B cell (primary cell): ENCODE results near the gene PRPSAP1. TPM values are rescaled to one million over a fixed set of nuclear protein-coding genes. Genes with fewer than 3 reads are reported as not detected.

Source experiments
- ATAC-seq: fragments of 200-7000 bp; cut with Tn5 transposase; one replicate; pipeline ENCODE4 v1.10.0; 2021; ENCODE audit warnings: low read depth, mild to moderate bottlenecking, moderate number of reproducible peaks, moderate library complexity
- CTCF ChIA-PET: fragments of 350-600 bp; sonication (Branson Sonifier 250); formaldehyde crosslinking; loops from one replicate; lab custom pipeline; 2021; ENCODE audit warnings: antibody characterized with exemption, inconsistent platforms; lab: Charles Lee
- POLR2A ChIA-PET: fragments of 350-600 bp; sonication (Branson Sonifier 250); formaldehyde crosslinking; loops from one replicate; lab custom pipeline; 2021; ENCODE audit warnings: antibody characterized with exemption; lab: Charles Lee
- DNase-seq: peaks from one replicate; pipeline ENCODE4 v3.0.0; 2013
- H2AFZ ChIP-seq: 2 replicates; pipeline ENCODE4 v1.6.1; 2012; ENCODE audit warnings: mild to moderate bottlenecking, low read depth, low read length; ENCODE audit not compliant: insufficient read depth, poor library complexity, severe bottlenecking
- H3K27ac ChIP-seq, 2 donors: 1 replicate in 1 of 2; 2 replicates in 1 of 2; pipeline ENCODE4 v1.5.1; 2012 to 2013; ENCODE audit warnings: low read length in 2 of 2, mild to moderate bottlenecking in 2 of 2, moderate library complexity in 1 of 2
- H3K27me3 ChIP-seq, 4 experiments: fragments of 200-600 bp in 1 of 4; sonication (generic) in 1 of 4; replicated peaks in 1 of 4; 1 replicate in 2 of 4; 2 replicates in 2 of 4; pipeline versions ENCODE4 v1.6.1 to v1.7.0; 2013 to 2016; ENCODE audit warnings: low read length in 3 of 4, mild to moderate bottlenecking in 2 of 4, mixed read lengths in 1 of 4, moderate library complexity in 1 of 4; ENCODE audit not compliant: insufficient read depth in 4 of 4, control insufficient read depth in 3 of 4; ENCODE audit errors: control extremely low read depth in 1 of 4
- H3K36me3 ChIP-seq, 2 experiments: replicated peaks in 1 of 2; 1 replicate in 1 of 2; 2 replicates in 1 of 2; pipeline versions ENCODE4 v1.6.1 to v1.7.1; 2013; ENCODE audit warnings: low read length in 1 of 2; ENCODE audit not compliant: insufficient read depth in 2 of 2, control insufficient read depth in 1 of 2; ENCODE audit errors: control extremely low read depth in 1 of 2, extremely low read depth in 1 of 2
- H3K4me1 ChIP-seq, 2 donors: fragments of 200-600 bp in 1 of 2; sonication (generic) in 1 of 2; 1 replicate in 1 of 2; 2 replicates in 1 of 2; pipeline versions ENCODE4 v1.5.1 to v1.6.1; 2013 to 2017; ENCODE audit warnings: low read length in 2 of 2; ENCODE audit not compliant: control insufficient read depth in 2 of 2, insufficient read depth in 2 of 2
- H3K4me2 ChIP-seq: replicated peaks from 2 replicates; pipeline ENCODE3; 2012; ENCODE audit warnings: mild to moderate bottlenecking, low read depth, low read length; ENCODE audit not compliant: poor library complexity, severe bottlenecking
- H3K4me3 ChIP-seq, 5 experiments: fragments of 200-600 bp in 1 of 5; sonication (generic) in 1 of 5; 1 replicate in 3 of 5; 2 replicates in 2 of 5; pipeline versions ENCODE4 v1.5.1 to v1.7.0; 2011 to 2016; ENCODE audit warnings: low read length in 4 of 5, mild to moderate bottlenecking in 4 of 5, low read depth in 2 of 5, control low read depth in 1 of 5, moderate library complexity in 1 of 5; ENCODE audit not compliant: insufficient read depth in 1 of 5; ENCODE audit errors: control extremely low read depth in 1 of 5, extremely low read depth in 1 of 5
- H3K79me2 ChIP-seq: fragments of 200-600 bp; sonication (generic); one replicate; pipeline ENCODE4 v1.6.0; 2016; ENCODE audit warnings: low read length; ENCODE audit not compliant: control insufficient read depth, insufficient read depth
- H3K9ac ChIP-seq: fragments of 200-600 bp; sonication (generic); 2 replicates; pipeline ENCODE4 v1.6.1; 2017; ENCODE audit warnings: mild to moderate bottlenecking, low read length, moderate library complexity
- H3K9me3 ChIP-seq, 3 donors: one replicate each; pipeline versions ENCODE4 v1.6.1 to v1.7.1; 2013; ENCODE audit warnings: low read length in 2 of 3; ENCODE audit not compliant: control insufficient read depth in 2 of 3, insufficient read depth in 1 of 3; ENCODE audit errors: control extremely low read depth in 1 of 3
- H4K20me1 ChIP-seq: 2 replicates; pipeline ENCODE4 v1.6.0; 2012; ENCODE audit warnings: mild to moderate bottlenecking, low read length; ENCODE audit not compliant: insufficient read depth, control insufficient read depth, poor library complexity, severe bottlenecking
- H3K27ac Mint-ChIP-seq: one replicate; pipeline ENCODE4 v1.8.0; 2021; ENCODE audit warnings: mixed read lengths
- H3K27me3 Mint-ChIP-seq: one replicate; pipeline ENCODE4 v1.8.0; 2021; ENCODE audit warnings: mixed read lengths
- H3K4me1 Mint-ChIP-seq: one replicate; pipeline ENCODE4 v1.8.0; 2021; ENCODE audit warnings: mixed read lengths
- H3K4me3 Mint-ChIP-seq: one replicate; pipeline ENCODE4 v1.8.0; 2021; ENCODE audit warnings: mixed read lengths
- H3K9me3 Mint-ChIP-seq: one replicate; pipeline ENCODE4 v1.8.0; 2022; ENCODE audit warnings: mixed read lengths; ENCODE audit not compliant: insufficient read depth
- EZH2 ChIP-seq: IDR thresholded peaks from 2 replicates; pipeline ENCODE4 v1.6.1; 2012; ENCODE audit warnings: borderline replicate concordance, low read depth, mild to moderate bottlenecking, moderate library complexity, low read length; ENCODE audit not compliant: insufficient read depth, poor library complexity, severe bottlenecking
- WGBS: methylation state at CpG from one replicate; pipeline ENCODE4 v1.1.5; 2013; ENCODE audit warnings: missing lambda C conversion rate; ENCODE audit not compliant: insufficient coverage; 5-methylcytosine and 5-hydroxymethylcytosine counted together
- intact Hi-C: fragments of 100-400 bp; cut with micrococcal nuclease; formaldehyde crosslinking; loops from one replicate; pipeline ENCODE4 v1.10.0; 2022
- polyA plus RNA-seq: library from polyadenylated mRNA; depleted of rRNA; stranded (reverse); fragments of >200 nt; gene quantifications from 2 replicates; pipeline ENCODE4 v1.2.3, GENCODE V29; 2012
- total RNA-seq, 2 donors: library from RNA; stranded (reverse); fragments of 120-200 nt in 1 of 2; gene quantifications; 1 replicate in 1 of 2; 2 replicates in 1 of 2; pipeline versions ENCODE4 v1.2.3 to v1.2.4, GENCODE V29; 2013 to 2022
- TF ChIP-seq, protein P1 (sequence below): fragments of 200-600 bp; IDR thresholded peaks from one replicate; pipeline ENCODE4 v1.8.0; 2022; ENCODE audit warnings: antibody characterized with exemption, mild to moderate bottlenecking

Gene PRPSAP1
- total and polyA plus RNA-seq, 2 donors (not counting 1 experiment from before 2014, with no cell fraction given): 45.5 to 61.4 TPM

- no peaks in the 10 kb centered on the region for H3K79me2 ChIP-seq
- DNase-seq: no peak
Observed at GRCh38 chr17:76279742-76280287, 73.9 kb downstream of the PRPSAP1 start.

More at GRCh38 chr17:76279742-76280287, 73.9 kb downstream of the PRPSAP1 start:
- Mint-ChIP-seq H3K27ac (peak overlapping the region; percentile 37), H3K4me1 (peaks cover 26% of the 10 kb centered on the region), H3K27me3 (no peaks in the 10 kb centered on the region), H3K9me3 (no peaks in the 10 kb centered on the region), H3K4me3 (no peak overlapping the region)
- H3K4me2 ChIP-seq: no peak overlapping the region
- H3K9ac ChIP-seq: no peak overlapping the region
- intact Hi-C loops: loop anchor here (1.0 to 10.0 kb wide), 4 partner anchors 98 to 215 kb away; no protein-coding TSS in a partner anchor
- H3K4me1 ChIP-seq: peaks cover 17 to 23% of the 10 kb centered on the region in 2 donors
- ChIA-PET POLR2A (interaction anchor here (0.7 to 2.4 kb wide), 3 partner anchors 13 to 165 kb away, joined by 5 to 8 read pairs (median 7); no protein-coding TSS in a partner anchor), CTCF (interaction anchor here (0.6 to 16.7 kb wide), 68 partner anchors 9 to 426 kb away, joined by 3 to 435 read pairs (median 4); partner anchors contain the start of genes CDK3, EXOC7, FOXJ1 and UBALD2)
- WGBS: 90% methylated on average over 12 of the region's 15 CpGs
- no peaks in the 10 kb centered on the region for H3K36me3 ChIP-seq
- H2AFZ ChIP-seq: no peak overlapping the region
- H3K9me3 ChIP-seq: no peaks in the 10 kb centered on the region
- H3K27me3 ChIP-seq: no peaks in the 10 kb centered on the region
- no peak overlapping the region for H3K4me3 ChIP-seq
- TF ChIP-seq EZH2: no peak
- TF ChIP-seq, protein P1, sequence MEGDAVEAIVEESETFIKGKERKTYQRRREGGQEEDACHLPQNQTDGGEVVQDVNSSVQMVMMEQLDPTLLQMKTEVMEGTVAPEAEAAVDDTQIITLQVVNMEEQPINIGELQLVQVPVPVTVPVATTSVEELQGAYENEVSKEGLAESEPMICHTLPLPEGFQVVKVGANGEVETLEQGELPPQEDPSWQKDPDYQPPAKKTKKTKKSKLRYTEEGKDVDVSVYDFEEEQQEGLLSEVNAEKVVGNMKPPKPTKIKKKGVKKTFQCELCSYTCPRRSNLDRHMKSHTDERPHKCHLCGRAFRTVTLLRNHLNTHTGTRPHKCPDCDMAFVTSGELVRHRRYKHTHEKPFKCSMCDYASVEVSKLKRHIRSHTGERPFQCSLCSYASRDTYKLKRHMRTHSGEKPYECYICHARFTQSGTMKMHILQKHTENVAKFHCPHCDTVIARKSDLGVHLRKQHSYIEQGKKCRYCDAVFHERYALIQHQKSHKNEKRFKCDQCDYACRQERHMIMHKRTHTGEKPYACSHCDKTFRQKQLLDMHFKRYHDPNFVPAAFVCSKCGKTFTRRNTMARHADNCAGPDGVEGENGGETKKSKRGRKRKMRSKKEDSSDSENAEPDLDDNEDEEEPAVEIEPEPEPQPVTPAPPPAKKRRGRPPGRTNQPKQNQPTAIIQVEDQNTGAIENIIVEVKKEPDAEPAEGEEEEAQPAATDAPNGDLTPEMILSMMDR: peak; percentile 35
- no peak overlapping the region for H3K27ac ChIP-seq
- H4K20me1 ChIP-seq: no peaks in the 10 kb centered on the region
- no peak for ATAC-seq
